LNCaP clone FGC (cell line): ENCODE measurements around the gene TMEM132C.
"Not testable (repeated sequence)": the region's sequence is repeated elsewhere in the genome, so short reads cannot be mapped to it uniquely, and the experiment has no call there.

ENCODE experiments used
- DNase-seq: peaks from one replicate; pipeline ENCODE4 v3.0.0-alpha.2; 2011; ENCODE audit warnings: low read depth
- H3K4me3 ChIP-seq: 2 replicates; pipeline ENCODE4 v1.5.1; 2011; ENCODE audit warnings: mild to moderate bottlenecking, low read depth, low read length, control low read depth
- CTCF ChIP-seq: IDR thresholded peaks from 2 replicates; pipeline ENCODE4 v1.5.1; 2012; ENCODE audit warnings: mild to moderate bottlenecking; ENCODE audit not compliant: control insufficient read depth, insufficient read depth; ENCODE audit errors: extremely low read depth

The TMEM132C gene

GRCh38 chr12:128586451-128587029, 319.6 kb downstream of the TMEM132C start:
- no peak for DNase-seq
- H3K4me3 ChIP-seq = no peak overlapping the region
- no peak for TF ChIP-seq CTCF

- no peak overlapping the region for H3K4me3 ChIP-seq
- DNase-seq = no peak
- TF ChIP-seq CTCF = no peak
Measured at GRCh38 chr12:128587918-128588317, 320.9 kb downstream of the TMEM132C start.

- no peak overlapping the region for H3K4me3 ChIP-seq
- no peak for TF ChIP-seq CTCF
- no peak for DNase-seq
Measured at GRCh38 chr12:128592220-128592744, 325.3 kb downstream of the TMEM132C start.

GRCh38 chr12:128594521-128594920, 327.6 kb downstream of the TMEM132C start:
- no peak overlapping the region for H3K4me3 ChIP-seq
- DNase-seq = no peak
- TF ChIP-seq CTCF = no peak

GRCh38 chr12:128595609-128596008, 328.6 kb downstream of the TMEM132C start:
- H3K4me3 ChIP-seq = no peak overlapping the region
- TF ChIP-seq CTCF = no peak
- DNase-seq = no peak

GRCh38 chr12:128600886-128601285, 333.9 kb downstream of the TMEM132C start:
- TF ChIP-seq CTCF = no peak
- H3K4me3 ChIP-seq = no peak overlapping the region
- no peak for DNase-seq

GRCh38 chr12:128603573-128604115, 336.7 kb downstream of the TMEM132C start:
- no peak overlapping the region for H3K4me3 ChIP-seq
- no peak for DNase-seq
- TF ChIP-seq CTCF = no peak

- DNase-seq, H3K4me3 ChIP-seq: not testable (repeated sequence)
Measured at GRCh38 chr12:128604219-128604618, 337.2 kb downstream of the TMEM132C start.
